Measurements from ENCODE around the gene COL4A3. TPM values are rescaled to one million over a fixed set of nuclear protein-coding genes. Genes with fewer than 3 reads are reported as not detected.

Gene COL4A3
- total RNA-seq, 1 donor from 2014 or later: 1.1 TPM

GRCh38 chr2:227252831-227253230 is 88.4 kb downstream of the COL4A3 start:
- no peak for TF ChIP-seq CTCF (IDR thresholded peaks at IDR 0.05)
- no peaks in the 10 kb centered on the region for H3K4me1 ChIP-seq
- intact Hi-C loops (cut with DNase I): no loop called here
- H3K27ac ChIP-seq: no peak overlapping the region
- no peaks in the 10 kb centered on the region for H3K9me3 ChIP-seq
- no peak for DNase-seq (ENCODE audit: low spot score in 2 of 2)
- peaks cover 0 to 15% of the 10 kb centered on the region in 2 donors for H3K36me3 ChIP-seq
- no peaks in the 10 kb centered on the region for H3K27me3 ChIP-seq
- H3K4me3 ChIP-seq: no peak overlapping the region

GRCh38 chr2:227256605-227257004 is 92.2 kb downstream of the COL4A3 start:
- Histone ChIP-seq H3K27ac (no peak overlapping the region), H3K27me3 (no peaks in the 10 kb centered on the region), H3K9me3 (no peaks in the 10 kb centered on the region), H3K4me1 (no peaks in the 10 kb centered on the region), H3K4me3 (no peak overlapping the region), H3K36me3 (peaks cover 3 to 17% of the 10 kb centered on the region in 2 donors)
- intact Hi-C loops (cut with DNase I): no loop called here
- no peak for DNase-seq (ENCODE audit: low spot score in 2 of 2)
- TF ChIP-seq CTCF (IDR thresholded peaks at IDR 0.05): no peak

- peaks cover 4 to 17% of the 10 kb centered on the region in 2 donors for H3K36me3 ChIP-seq
- no peak overlapping the region for H3K27ac ChIP-seq
- H3K27me3 ChIP-seq: no peaks in the 10 kb centered on the region
- DNase-seq (ENCODE audit: low spot score in 2 of 2): no peak
- no peaks in the 10 kb centered on the region for H3K4me1 ChIP-seq
- no peak overlapping the region for H3K4me3 ChIP-seq
- TF ChIP-seq CTCF (IDR thresholded peaks at IDR 0.05): no peak
- intact Hi-C loops (cut with DNase I): no loop called here
- no peaks in the 10 kb centered on the region for H3K9me3 ChIP-seq
These were observed 93.4 kb downstream of the COL4A3 start for GRCh38 chr2:227257820-227258219.

- Histone ChIP-seq H3K9me3 (no peaks in the 10 kb centered on the region), H3K4me1 (no peaks in the 10 kb centered on the region), H3K36me3 (peaks cover 4 to 25% of the 10 kb centered on the region in 2 donors), H3K4me3 (no peak overlapping the region), H3K27me3 (no peaks in the 10 kb centered on the region), H3K27ac (no peak overlapping the region)
- DNase-seq (ENCODE audit: low spot score in 2 of 2): no peak
- intact Hi-C loops (cut with DNase I): no loop called here
- TF ChIP-seq CTCF (IDR thresholded peaks at IDR 0.05): no peak
These were observed 95.6 kb downstream of the COL4A3 start for GRCh38 chr2:227260041-227260440.

DNA sequence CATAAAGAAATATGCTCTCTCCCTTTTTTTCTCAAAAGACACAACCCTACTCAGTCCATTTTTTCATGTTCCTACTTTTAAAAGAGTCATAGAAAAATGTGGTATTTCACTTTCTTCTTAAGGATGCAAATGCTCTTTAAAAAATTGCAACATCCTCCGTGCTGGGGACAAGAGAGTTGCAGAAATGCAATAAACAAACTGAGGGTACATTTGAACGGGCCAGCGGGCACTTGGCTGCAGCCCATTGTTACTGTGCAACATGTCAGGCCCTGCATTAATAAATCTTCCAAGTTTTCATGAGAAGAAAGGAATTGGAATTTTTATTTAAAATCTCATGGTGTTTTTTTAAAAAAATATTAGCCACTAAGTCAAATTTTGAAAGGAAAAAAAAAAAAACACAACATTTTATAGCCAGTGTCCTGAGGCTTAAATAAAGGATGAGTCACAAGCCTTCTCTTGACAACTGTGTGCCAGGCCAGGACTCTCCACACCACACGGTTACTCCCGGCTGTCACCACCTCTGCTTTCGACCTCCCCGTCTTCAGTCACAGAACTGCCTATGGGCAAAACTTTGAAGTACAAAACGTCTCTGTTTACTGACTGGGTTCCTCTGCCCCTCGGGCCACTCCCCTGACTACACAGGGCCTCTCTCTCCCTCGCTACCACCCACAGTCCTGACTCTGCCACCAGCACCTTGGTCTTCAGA is 103.1 kb downstream of the COL4A3 start:
- TF ChIP-seq CTCF (IDR thresholded peaks at IDR 0.05): no peak
- no peaks in the 10 kb centered on the region for H3K9me3 ChIP-seq
- no peak for DNase-seq (ENCODE audit: low spot score in 2 of 2)

More for the DNA sequence above, 103.1 kb downstream of the COL4A3 start:
- intact Hi-C loops (cut with DNase I): no loop called here
- Histone ChIP-seq H3K4me3 (no peak overlapping the region), H3K36me3 (peaks cover 2 to 8% of the 10 kb centered on the region in 2 donors), H3K4me1 (no peaks in the 10 kb centered on the region), H3K27me3 (no peaks in the 10 kb centered on the region), H3K27ac (no peak overlapping the region)
